COLO668 (cell line): ENCODE measurements around the gene TRIM63.
"Not testable (repeated sequence)": the region's sequence is repeated elsewhere in the genome, so short reads cannot be mapped to it uniquely, and the experiment has no call there.

Experiments
- DNase-seq: peaks from one replicate; lab custom pipeline; 2025; ENCODE audit not compliant: unreplicated experiment; lab: John Stamatoyannopoulos, UW

The TRIM63 gene

DNA sequence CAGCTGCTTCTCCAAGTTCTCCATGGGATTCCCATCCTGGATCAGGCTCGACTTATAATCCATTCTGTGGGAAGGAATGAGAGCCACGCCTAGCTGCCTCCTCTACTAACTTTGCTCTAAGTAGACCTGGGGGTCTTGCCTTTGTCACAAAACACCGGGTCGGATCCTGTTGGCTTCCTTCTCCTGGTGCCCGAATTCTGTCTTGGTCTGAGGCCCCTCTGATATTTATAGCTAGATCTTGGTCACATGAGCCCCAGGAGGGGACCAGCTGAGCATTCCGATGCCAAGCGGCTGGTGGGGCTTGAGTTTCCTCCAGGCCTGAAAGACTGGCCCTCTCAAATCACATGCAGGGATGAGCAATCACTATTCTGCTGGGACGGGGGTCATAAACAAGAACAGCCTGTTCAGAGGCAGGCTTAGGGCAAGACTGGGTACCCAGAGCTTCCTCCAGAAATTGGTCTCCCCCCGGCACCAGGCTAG lies at the start of gene TRIM63:
Gene TRIM63 (minus strand): TSS at position 199 of the 480 bp plus-strand sequence. CDS start 136 bp downstream, at position 63.
- DNase-seq, result no peak

DNA sequence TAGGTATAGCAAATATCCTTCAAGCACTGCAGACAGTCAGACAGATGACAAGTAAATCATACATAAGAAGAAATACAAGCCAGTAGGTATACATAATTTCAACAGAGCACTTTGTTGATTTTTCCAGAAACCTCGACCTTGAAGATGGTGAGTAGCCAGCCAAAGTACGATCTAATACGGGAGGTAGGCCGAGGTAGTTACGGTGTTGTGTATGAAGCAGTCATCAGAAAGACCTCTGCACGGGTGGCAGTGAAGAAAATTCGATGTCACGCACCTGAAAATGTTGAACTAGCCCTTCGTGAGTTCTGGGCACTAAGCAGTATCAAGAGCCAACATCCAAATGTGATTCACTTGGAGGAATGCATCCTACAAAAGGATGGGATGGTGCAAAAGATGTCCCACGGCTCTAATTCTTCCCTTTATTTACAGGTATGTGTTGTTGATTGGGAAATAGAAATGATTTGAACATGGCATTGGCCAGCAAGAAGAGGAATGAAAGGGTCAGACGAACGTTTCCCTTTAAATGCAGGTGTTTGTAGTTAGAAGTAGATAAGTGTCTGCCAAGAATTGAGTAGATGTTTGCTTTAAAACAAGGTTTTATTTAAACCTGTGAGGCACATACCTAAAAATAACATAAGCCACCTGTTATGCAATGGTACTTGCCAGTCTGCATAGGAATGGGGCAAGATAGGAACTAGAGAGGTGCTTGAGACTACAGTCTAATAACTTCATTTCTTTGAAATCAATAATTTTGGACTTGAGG lies 46.9 kb upstream of the TRIM63 start:
- no peak for DNase-seq

DNA sequence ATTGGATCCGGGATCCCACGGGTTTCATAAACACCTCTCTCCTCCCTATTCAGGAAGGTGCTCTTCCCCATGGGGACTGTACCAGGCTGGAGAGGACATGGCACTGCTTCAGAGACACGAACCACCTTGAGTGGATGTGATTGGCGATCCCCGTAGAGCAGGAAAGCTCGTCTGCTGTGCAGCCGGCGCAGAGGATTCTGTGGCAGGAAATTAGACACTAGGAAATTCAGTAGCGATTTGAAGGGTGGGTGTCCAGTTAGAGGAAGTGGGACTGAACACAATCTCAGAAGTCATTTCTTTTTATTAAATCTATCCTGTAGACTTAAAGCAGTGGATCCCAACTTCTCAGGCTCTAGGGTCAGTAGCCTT lies 45.0 kb upstream of the TRIM63 start:
- no peak for DNase-seq

DNA sequence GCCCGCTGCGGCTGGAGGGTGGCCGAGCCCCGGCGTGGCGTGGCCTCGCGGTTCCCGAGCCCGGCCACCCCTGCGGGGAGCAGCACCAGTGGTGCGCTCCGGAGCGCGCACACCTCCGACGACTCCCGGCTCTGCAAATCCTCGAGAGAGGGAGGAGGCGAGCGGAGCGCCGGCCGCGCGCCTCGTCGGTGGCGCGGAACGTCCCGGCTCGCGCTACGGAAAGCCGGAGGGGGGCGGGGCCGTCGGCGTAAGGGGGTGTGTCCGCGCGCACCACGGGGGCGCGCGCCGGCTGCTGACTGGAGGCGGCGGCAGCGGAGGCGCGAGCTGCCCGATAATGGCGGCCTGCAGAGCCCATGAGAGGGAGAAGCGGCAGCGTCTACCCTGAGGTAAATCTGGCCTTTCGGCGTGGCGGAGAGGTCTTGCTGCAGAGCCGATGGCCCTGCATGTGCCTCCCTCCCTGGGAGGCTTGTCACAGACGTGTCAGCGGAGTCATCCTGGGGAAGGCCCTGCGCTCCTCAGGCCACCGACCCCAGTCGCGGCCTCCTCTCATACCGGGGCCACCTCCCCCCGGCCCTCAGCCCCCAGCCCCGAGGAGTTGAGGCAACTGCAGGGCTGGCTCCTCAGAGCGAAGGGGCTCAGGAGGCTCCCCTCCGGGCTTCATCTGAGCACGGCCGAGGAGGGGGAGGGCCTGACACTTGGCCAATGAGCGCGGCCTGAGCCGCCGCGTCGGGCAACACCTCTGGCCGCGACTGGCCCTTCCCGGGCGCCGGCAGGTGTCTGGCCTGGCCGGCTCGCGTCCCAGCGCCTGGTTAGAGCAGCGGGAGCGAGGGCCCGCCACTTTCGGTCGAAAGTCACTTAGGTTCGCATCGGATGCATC lies 44.3 kb upstream of the TRIM63 start, which contains the start of gene PDIK1L:
Gene PDIK1L (plus strand): TSS at position 295 of the 877 bp plus-strand sequence. CDS start 2,485 bp downstream, outside the sequence.
- peak; percentile 100 for DNase-seq

DNA sequence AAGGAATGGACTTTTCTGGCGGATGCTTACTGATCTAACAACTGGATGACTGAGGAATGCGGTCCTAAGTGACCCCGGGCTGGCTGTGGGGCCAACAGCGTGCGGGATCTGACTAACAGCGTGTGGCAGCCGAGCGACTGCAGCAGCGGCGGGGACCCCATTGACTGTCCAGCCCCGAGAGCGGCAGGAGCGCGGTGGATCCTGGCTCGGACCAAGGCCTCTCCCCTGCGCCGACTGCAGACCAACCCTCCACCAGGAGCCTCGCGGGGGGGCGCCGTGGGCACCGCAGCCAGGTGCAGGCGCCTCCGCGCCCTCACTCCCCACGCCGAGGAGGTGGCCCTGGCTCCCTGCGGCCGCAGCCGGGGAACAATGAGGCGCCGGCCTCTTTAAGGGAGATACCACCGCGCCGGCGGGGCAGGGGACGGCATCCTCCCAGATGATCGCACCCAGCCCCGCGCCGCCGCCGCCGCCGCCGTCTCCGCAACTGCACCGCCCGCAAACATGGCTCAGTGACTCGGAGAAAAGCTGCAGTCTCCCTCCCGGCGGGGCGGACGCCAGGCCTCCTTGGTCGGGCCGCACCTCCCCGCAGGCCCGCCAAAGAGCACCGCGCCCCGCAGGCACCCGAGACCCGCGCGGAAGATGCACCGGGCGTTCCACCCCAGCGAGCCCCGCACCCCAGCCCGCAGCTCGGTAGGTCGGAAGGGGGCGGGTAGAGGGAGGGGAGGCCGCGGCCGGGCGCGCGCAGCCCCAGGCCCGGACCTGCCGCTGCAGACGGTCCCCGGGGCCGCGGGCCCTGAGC lies 43.5 kb upstream of the TRIM63 start:
- DNase-seq, result peak; percentile 97

DNA sequence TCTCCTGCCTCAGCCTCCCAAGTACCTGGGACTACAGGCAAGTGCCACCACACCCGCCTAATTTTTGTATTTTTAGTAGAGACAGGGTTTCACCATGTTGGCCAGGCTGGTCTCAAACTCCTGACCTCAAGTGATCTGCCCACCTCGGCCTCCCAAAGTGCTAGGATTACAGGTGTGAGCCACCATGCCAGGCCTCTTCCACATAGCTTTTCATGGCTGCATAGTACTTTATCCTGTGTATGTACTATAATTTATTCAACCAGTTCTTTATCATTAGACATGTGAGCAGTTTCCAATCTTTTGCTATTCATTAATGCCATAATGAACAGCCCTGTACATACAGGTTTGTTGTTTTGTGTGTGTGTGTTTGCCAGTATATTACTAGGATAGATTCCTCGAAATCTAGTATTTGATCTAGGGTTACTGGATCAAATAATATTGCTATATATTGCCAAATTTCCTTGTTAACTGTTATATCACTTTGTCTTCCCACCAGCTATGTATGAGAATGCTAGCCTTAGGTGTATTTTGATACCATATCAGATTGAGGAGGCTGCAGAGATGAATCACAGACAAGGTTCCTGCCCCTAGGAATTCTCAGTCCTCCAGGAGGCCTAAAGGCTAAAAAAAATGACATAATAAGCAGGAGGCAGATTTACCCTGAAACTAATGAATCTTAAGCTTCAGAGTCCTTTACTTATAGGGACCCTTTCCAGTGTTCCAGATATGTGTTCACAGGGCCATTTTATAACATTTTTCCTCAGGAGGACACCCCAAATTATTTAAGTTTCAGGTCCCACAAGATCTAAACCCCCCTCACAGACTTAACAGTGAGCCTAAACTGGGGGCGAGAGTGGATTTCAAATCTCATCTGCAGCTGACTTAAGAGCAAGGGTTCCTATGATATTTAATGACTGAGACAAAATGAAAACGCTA lies 42.1 kb upstream of the TRIM63 start:
- no peak for DNase-seq

DNA sequence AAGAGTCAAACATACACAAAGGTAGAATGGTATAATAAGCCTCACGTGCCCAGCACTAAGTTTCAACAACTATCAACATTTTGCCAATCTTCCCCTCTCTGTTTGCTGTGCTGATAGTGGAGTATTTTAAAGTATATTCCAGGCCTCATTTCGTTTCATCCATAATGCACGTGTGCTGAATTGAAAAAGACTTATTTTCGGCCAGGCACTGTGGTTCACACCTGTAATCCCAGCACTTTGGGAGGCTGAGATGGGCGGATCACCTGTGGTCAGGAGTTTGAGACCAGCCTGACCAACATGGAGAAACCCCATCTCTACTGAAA lies 37.8 kb upstream of the TRIM63 start:
- not testable (repeated sequence) for DNase-seq

DNA sequence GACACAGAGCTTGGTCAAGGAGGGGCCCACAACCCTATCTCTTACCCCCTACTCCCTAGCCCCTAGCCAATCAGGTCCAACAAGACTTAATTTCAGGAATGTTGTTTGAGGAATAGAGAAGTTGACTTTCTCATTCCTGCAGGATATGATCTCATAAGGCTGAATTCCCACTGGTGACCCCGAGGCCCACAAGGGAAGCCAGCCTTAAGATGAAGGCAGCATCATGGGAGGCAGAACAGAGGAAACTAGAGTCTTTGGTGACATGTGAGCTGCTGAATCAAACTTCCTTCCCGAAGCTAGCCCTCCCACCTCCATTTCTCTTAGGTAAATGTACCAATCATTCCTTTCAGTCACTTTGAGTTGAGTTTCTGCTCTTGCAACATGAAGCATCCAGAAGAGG lies 35.1 kb upstream of the TRIM63 start:
- no peak for DNase-seq

DNA sequence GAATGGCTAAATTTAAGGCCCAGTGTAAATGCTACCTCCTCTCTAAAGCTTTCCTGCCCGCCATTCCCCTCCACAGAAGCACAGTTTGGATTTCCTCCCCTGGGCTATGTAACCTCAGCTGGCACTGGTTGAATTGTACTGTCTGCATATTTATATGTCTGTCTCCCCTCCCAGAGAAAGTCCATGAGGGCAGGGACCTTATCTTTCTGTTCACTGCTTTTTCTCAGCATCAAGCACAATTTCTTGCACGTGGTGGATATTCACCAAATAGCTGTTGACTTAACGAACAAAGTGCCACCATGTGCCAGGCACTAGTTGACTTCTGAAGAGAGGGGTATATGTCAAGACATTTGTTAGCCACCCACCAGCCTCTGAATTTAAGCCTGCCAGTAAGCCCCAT lies 34.7 kb upstream of the TRIM63 start:
- DNase-seq, result no peak

DNA sequence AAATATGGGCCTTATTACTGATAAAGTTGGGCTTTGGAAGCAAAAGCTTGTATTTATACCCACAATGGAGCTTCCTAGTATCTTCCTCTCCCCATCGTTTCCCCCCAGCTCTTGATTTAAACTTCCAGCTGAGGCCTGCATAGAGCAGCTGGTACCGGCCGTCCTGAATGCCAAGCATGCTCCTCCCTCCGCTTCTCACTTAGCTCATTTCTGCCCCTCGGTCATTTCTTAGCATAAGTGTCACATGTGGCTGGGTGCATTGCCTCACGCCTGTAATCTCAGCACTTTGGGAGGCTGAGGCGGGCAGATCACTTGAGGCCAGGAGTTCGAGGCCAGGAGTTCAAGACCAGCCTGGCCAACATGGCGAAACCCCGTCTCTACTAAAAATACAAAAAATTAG lies 32.8 kb upstream of the TRIM63 start:
- not testable (repeated sequence) for DNase-seq

DNA sequence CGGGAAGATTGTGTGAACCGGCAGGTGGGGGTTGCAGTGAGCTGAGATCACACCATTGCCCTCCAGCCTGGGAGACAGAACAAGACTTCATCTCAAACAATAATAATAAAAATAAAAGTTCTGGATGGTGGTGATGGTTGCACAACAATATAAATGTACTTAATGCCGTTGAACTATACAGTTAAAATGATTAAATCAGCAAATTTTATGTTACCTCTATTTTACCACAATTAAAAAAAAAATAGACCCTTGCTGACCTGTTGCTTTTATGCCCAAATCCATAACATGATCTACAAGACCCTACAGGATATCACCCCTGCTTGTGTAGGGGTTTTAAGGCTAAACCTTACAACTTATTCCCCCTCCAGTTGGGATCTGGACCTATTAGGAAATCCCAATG lies 32.4 kb upstream of the TRIM63 start:
- DNase-seq, result no peak

DNA sequence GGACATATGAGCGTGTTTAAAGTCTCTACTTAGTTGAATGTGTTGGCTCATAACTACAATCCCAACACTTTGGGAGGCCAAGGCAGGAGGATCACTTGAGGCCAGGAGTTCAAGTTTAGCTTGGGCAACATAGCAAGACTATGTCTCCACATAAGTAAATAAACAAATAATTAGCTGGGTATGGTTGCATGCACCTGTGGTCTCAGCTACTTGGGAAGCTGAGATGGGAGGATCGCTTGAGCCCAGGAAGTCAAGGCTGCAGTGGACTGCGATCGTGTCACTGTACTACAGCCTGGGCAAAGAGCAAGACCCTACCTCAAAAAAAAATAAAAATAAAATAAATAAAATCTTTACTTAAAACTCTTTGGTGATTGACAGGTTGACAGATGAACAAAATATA lies 31.2 kb upstream of the TRIM63 start:
- no peak for DNase-seq

DNA sequence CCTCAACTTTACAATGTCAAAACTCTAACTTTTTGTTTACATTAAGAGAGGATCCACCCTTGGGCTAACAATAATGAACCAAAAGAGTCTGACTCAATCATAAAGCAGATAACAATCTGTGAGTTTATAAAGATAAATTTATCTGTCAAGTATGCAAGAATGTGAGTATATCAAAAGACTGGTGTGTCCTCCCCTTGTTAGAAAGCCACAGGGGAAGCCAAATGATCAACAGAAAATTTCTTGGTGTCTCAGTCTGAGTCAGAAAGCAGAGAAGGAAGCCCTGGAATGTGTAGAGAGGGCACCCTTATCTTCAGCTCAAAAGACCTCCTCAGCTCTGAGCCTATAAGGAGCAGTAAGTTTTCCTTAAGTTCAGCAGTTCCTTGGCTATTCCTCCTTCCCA lies 30.3 kb upstream of the TRIM63 start:
- DNase-seq, result no peak

DNA sequence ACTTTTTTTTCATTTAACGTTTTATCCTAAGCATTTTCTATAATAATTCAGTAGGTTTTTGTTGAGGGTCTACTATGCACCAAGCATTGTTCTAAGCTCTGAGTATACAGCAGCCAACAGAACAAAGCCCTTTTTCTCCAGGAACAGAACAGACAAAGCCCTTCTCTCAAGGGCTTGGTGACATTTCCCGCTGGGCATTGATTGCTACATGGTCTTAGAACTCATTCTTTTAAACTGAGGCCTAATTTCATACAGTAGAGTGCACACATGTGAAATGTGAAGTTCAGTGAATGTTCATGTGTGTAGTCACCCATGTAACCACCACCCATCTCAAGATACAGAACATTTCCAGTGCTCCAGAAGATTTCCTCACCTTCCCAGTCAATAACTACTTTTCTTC lies 29.0 kb upstream of the TRIM63 start:
- DNase-seq, result no peak

DNA sequence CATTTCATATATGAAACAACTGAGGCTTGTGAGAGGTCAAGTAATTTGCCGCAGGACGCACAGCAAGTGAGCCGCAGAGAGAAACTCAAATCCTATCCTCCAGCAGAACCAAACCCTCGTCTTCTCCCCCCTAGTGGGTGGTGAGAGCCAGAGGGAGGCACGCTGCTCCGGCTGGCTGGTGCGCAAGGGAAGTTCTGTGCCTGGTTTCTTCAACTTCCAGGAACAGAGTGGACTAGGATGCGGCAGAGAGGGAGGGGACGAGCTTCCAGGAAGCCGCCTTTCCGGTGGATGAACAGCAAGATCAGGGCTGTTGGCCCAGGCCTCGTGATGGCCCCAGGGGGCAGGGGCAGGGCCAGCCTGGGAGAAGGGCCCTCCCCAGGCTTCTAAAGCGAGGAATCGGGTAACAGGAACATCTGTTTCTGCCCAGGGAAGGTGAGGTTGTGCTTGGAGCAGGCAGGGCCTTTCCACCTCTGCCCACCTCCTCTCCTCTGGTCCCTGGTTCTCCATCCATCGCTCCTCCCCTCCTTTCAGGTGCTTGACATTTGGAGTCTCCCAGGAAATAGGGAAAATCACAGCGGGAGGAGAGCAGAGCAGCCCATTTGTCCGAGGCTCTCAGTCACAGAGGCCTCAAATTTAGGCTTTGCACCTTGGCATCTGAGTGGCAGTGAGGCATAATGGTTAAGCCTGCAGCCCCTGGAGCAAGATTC lies 27.4 kb upstream of the TRIM63 start:
- DNase-seq, result peak; percentile 67

DNA sequence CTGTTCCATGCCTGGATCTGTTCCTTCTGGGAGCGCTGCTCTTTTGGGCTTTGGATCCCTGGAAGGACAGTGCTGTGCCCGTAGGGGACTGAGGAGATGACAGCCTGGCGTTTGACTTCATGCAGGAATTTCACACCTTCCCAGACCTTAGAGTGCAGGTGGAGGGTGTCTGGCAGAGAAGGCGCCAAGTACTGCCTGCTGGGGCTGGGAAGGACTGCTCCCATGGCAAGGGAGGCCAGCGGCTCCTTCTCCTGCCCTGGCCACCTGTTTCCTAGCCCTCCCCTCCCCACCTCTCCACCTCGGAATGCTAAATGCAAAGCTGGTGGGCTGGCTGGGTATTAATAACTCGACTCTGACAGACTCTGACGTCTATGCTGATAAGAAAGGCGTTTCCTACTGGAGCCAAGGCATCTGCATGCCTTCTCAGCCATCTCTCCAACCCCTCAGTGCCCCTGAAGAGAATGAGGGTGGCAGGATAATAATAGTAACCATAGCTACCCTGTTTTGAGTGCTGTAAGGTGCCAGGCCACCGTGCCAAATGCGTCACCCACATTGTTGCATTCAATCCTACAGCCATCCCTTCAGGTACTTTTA lies 26.7 kb upstream of the TRIM63 start:
- DNase-seq, result peak; percentile 48

DNA sequence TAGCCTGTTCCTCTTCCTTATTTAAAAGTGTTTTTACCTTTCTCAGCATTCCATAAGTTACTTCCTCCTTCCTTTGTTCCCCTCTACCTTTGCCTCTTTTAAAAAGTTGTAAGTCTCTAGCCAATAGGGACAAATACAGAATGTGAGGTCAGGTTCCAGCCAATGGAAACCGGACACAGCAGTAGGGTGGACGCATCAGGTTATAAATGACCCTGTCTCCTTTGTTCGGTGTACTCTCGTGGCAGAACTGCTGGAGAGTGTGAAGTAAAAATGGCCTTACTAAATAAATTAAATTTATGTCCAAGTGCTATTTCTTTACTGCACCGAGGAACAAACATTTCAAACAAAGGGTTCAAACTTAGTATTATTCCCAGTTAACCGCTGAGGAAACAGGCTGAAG lies 26.1 kb upstream of the TRIM63 start:
- not testable (repeated sequence) for DNase-seq

DNA sequence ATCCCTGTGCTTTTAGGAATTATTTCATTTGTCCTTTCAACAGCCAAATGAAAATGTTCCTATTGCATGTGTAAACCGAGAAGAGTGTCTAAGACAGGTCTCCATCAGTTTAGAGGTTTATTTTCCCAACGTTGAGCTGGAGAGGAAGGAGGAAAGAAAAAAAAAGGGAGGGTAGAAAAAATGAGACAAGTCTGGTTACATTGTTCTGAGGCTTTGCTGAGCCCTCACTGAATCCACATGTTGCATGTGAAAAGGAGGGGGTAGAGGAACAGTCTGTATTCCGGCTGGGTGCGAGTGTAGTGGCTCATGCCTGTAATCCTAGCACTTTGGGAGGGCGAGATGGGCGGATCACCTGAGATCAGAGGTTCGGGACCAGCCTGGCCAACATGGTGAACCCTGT lies 25.0 kb upstream of the TRIM63 start:
- DNase-seq, result no peak

DNA sequence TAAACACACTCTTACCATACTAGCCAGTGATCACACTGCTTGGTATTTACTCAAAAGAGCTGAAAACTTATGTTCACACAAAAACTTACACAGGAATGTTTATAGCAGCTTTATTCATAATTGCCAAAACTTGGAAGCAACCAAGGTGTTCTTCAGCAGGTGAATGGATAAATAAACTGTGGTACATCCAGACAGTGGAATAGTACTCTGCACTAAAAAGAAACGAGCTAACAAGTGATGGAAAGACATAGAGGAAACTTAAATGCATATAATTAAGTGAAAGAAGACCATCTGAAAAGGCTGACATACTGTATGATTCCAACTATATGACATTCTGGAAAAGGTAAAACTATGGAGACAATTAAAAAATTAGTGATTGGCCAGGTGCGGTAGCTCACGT lies 23.5 kb upstream of the TRIM63 start:
- no peak for DNase-seq
